ENCODE results near the gene SPATA45.

Gene SPATA45

GRCh38 chr1:212791676-212792395, 55.6 kb downstream of the SPATA45 start, which contains the start of the genes NSL1 and TATDN3:
Gene NSL1 (minus strand): TSS chr1:212791777. CDS start chr1:212791763, 14 bp downstream.
Gene TATDN3 (plus strand): TSS chr1:212791894. CDS start chr1:212791922, 28 bp downstream.
- peak; percentile 99 for DNase-seq
- Mint-ChIP-seq H3K4me1 (peaks cover 33% of the 10 kb centered on the region), H3K4me3 (peak within 1 kb of the TSS; percentile 94), H3K36me3 (ENCODE audit: low read depth) (peaks cover 27% of the 10 kb centered on the region), H3K9me3 (no peaks in the 10 kb centered on the region), H3K27me3 (ENCODE audit: low read depth, poor library complexity) (peaks cover 4% of the 10 kb centered on the region), H3K27ac (peak within 1 kb of the TSS; percentile 97)
- TF ChIP-seq CTCF (IDR thresholded peaks at IDR 0.05): no peak

GRCh38 chr1:212791261-212791675, 56.2 kb downstream of the SPATA45 start:
- Mint-ChIP-seq H3K27ac (peak overlapping the region; percentile 97), H3K27me3 (ENCODE audit: low read depth, poor library complexity) (peaks cover 4% of the 10 kb centered on the region), H3K4me3 (peak overlapping the region; percentile 94), H3K9me3 (no peaks in the 10 kb centered on the region), H3K4me1 (peaks cover 33% of the 10 kb centered on the region), H3K36me3 (ENCODE audit: low read depth) (peaks cover 32% of the 10 kb centered on the region)
- TF ChIP-seq CTCF (IDR thresholded peaks at IDR 0.05): no peak
- no peak for DNase-seq

GRCh38 chr1:212785871-212786270, 61.6 kb downstream of the SPATA45 start:
- Mint-ChIP-seq H3K36me3 (ENCODE audit: low read depth) (peaks cover 63% of the 10 kb centered on the region), H3K27ac (peak overlapping the region; percentile 41), H3K9me3 (peaks cover 2% of the 10 kb centered on the region), H3K4me3 (no peak overlapping the region), H3K4me1 (peaks cover 16% of the 10 kb centered on the region), H3K27me3 (ENCODE audit: low read depth, poor library complexity) (no peaks in the 10 kb centered on the region)
- DNase-seq: no peak
- TF ChIP-seq CTCF (IDR thresholded peaks at IDR 0.05): no peak

GRCh38 chr1:212783976-212784375, 63.5 kb downstream of the SPATA45 start:
- H3K4me1 Mint-ChIP-seq: peaks cover 6% of the 10 kb centered on the region
- no peak for DNase-seq
- no peak for TF ChIP-seq CTCF (IDR thresholded peaks at IDR 0.05)
- H3K4me3 Mint-ChIP-seq: no peak overlapping the region
- H3K9me3 Mint-ChIP-seq: peaks cover 7% of the 10 kb centered on the region
- H3K27ac Mint-ChIP-seq: no peak overlapping the region
- peaks cover 71% of the 10 kb centered on the region for H3K36me3 Mint-ChIP-seq (ENCODE audit: low read depth)
- H3K27me3 Mint-ChIP-seq (ENCODE audit: low read depth, poor library complexity): no peaks in the 10 kb centered on the region

GRCh38 chr1:212782422-212783154, 64.9 kb downstream of the SPATA45 start:
- Mint-ChIP-seq H3K27me3 (ENCODE audit: low read depth, poor library complexity) (no peaks in the 10 kb centered on the region), H3K27ac (no peak overlapping the region), H3K36me3 (ENCODE audit: low read depth) (peaks cover 76% of the 10 kb centered on the region), H3K9me3 (peaks cover 18% of the 10 kb centered on the region), H3K4me1 (no peaks in the 10 kb centered on the region), H3K4me3 (no peak overlapping the region)
- DNase-seq: no peak
- TF ChIP-seq CTCF (IDR thresholded peaks at IDR 0.05): peak; percentile 33
